Stomach (tissue), 4 donors: ENCODE data around the gene TYRO3.

Experiments
- EP300 ChIP-seq: sonication (generic); formaldehyde crosslinking; IDR thresholded peaks from one replicate; pipeline ENCODE4 v1.6.1; 2017; ENCODE audit warnings: antibody characterized with exemption
- POLR2A ChIP-seq, 4 donors: fragments of 450-650 bp; IDR thresholded peaks; one replicate each; pipeline ENCODE4 v1.6.1; 2016; ENCODE audit warnings: antibody characterized with exemption in 4 of 4, control low read depth in 2 of 4, mild to moderate bottlenecking in 1 of 4, moderate library complexity in 1 of 4
- POLR2AphosphoS5 ChIP-seq, 3 donors: sonication (generic); formaldehyde crosslinking; IDR thresholded peaks; one replicate each; pipeline ENCODE4 v1.6.1; 2016; ENCODE audit warnings: antibody characterized with exemption in 3 of 3
- TF ChIP-seq, protein P1 (sequence below), 7 experiments: fragments of 450-650 bp in 4 of 7; fragments of 200-600 bp in 3 of 7; sonication (generic) in 3 of 7; IDR thresholded peaks; one replicate each; pipeline ENCODE4 v1.5.1; 2016 to 2019; ENCODE audit warnings: antibody characterized with exemption in 7 of 7, control low read depth in 2 of 7, mild to moderate bottlenecking in 1 of 7

DNA sequence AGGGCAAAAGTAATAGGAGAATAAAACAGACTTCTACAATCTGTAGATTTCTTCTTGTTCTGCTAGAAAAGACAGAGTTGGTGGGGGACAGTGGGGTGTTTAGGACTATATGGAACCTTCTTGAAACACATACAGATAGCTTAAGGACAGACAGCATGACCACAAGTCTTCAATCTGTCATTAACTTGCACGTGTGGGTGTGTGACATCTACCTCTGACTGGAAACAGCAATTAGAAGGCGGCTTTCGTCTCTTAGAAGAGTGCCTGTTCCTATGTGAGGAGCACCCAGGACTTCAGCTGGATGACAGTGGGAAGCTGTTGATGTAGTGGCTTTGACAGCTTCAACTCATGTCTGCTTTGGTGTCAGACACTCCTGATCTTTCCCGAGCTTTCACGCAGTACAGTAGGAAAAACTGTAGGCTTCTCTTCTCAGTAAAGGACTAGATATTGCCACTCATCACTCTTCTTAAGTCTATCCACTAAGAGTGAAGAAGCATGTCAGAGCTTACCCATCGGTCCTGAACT, 44.5 kb downstream of the TYRO3 start:
- TF ChIP-seq, protein P1, sequence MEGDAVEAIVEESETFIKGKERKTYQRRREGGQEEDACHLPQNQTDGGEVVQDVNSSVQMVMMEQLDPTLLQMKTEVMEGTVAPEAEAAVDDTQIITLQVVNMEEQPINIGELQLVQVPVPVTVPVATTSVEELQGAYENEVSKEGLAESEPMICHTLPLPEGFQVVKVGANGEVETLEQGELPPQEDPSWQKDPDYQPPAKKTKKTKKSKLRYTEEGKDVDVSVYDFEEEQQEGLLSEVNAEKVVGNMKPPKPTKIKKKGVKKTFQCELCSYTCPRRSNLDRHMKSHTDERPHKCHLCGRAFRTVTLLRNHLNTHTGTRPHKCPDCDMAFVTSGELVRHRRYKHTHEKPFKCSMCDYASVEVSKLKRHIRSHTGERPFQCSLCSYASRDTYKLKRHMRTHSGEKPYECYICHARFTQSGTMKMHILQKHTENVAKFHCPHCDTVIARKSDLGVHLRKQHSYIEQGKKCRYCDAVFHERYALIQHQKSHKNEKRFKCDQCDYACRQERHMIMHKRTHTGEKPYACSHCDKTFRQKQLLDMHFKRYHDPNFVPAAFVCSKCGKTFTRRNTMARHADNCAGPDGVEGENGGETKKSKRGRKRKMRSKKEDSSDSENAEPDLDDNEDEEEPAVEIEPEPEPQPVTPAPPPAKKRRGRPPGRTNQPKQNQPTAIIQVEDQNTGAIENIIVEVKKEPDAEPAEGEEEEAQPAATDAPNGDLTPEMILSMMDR (IDR thresholded peaks at IDR 0.05), result no peak
- no peak for TF ChIP-seq POLR2A (IDR thresholded peaks at IDR 0.05)
- no peak for TF ChIP-seq EP300
- no peak for TF ChIP-seq POLR2AphosphoS5 (IDR thresholded peaks at IDR 0.05)
